ENCODE data around the gene MRM2. TPM values are rescaled to one million over a fixed set of nuclear protein-coding genes. Genes with fewer than 3 reads are reported as not detected.

MRM2 gene
- total RNA-seq, 1 experiment from 2014 or later, result 38.9 TPM

- no peak for TF ChIP-seq ATF2 (CRISPR knock-in tag; IDR thresholded peaks at IDR 0.05; ENCODE audit: borderline replicate concordance, low read depth)
- no peak for TF ChIP-seq ZNF396 (CRISPR knock-in tag; IDR thresholded peaks at IDR 0.05; ENCODE audit: borderline replicate concordance)
- no peak for TF ChIP-seq GABPB1 (CRISPR knock-in tag; IDR thresholded peaks at IDR 0.05)
- no peak for TF ChIP-seq NFATC4 (CRISPR knock-in tag; IDR thresholded peaks at IDR 0.05)
- TF ChIP-seq MLX (CRISPR knock-in tag; IDR thresholded peaks at IDR 0.05), result no peak
These were observed 21.5 kb downstream of the MRM2 start (continued) for GRCh38 chr7:2220506-2220905.

- peaks cover 64% of the 10 kb centered on the region for H3K36me3 Mint-ChIP-seq
- DNase-seq (ENCODE audit: low spot score) (no peak), ATAC-seq (no peak)
- no peak for TF ChIP-seq ESRRA (CRISPR knock-in tag; IDR thresholded peaks at IDR 0.05; ENCODE audit: borderline replicate concordance)
- no peak for TF ChIP-seq ZBTB21 (CRISPR knock-in tag; IDR thresholded peaks at IDR 0.05; ENCODE audit: borderline replicate concordance)
- TF ChIP-seq OVOL2 (CRISPR knock-in tag; IDR thresholded peaks at IDR 0.05; ENCODE audit: borderline replicate concordance), result no peak
- TF ChIP-seq IRF1 (CRISPR knock-in tag; IDR thresholded peaks at IDR 0.05), result no peak
- no peak for TF ChIP-seq ZBTB43 (CRISPR knock-in tag; IDR thresholded peaks at IDR 0.05)
- TF ChIP-seq USF2 (CRISPR knock-in tag; IDR thresholded peaks at IDR 0.05), result no peak
- TF ChIP-seq ATF3 (CRISPR knock-in tag; conservative IDR thresholded peaks at IDR 0.05), result no peak
- TF ChIP-seq GTF2I (CRISPR knock-in tag; conservative IDR thresholded peaks at IDR 0.05), result no peak
- TF ChIP-seq HMGXB4 (CRISPR knock-in tag; IDR thresholded peaks at IDR 0.05), result no peak
- TF ChIP-seq ZNF425 (CRISPR knock-in tag; conservative IDR thresholded peaks at IDR 0.05), result no peak
- TF ChIP-seq MLX (CRISPR knock-in tag; IDR thresholded peaks at IDR 0.05), result no peak
- no peak for TF ChIP-seq ERG (CRISPR knock-in tag; IDR thresholded peaks at IDR 0.05)
- TF ChIP-seq ZMAT4 (CRISPR knock-in tag; IDR thresholded peaks at IDR 0.05), result no peak
- TF ChIP-seq FOXK1 (CRISPR knock-in tag; IDR thresholded peaks at IDR 0.05), result no peak
- TF ChIP-seq GRHL2 (CRISPR knock-in tag; IDR thresholded peaks at IDR 0.05; ENCODE audit: insufficient replicate concordance, severe bottlenecking), result no peak
- no peak for TF ChIP-seq USF1 (CRISPR knock-in tag; IDR thresholded peaks at IDR 0.05)
- no peak for TF ChIP-seq GABPB1 (CRISPR knock-in tag; IDR thresholded peaks at IDR 0.05)
- TF ChIP-seq KAT7 (CRISPR knock-in tag; IDR thresholded peaks at IDR 0.05; ENCODE audit: borderline replicate concordance), result no peak
- no peak overlapping the region for H3K27ac Mint-ChIP-seq
- no peaks in the 10 kb centered on the region for H3K27me3 Mint-ChIP-seq (ENCODE audit: low read depth)
- no peaks in the 10 kb centered on the region for H3K4me1 Mint-ChIP-seq
- no peaks in the 10 kb centered on the region for H3K9me3 Mint-ChIP-seq
- ChIA-PET POLR2A (no interaction called here), CTCF (no interaction called here)
- no peak overlapping the region for H3K4me3 Mint-ChIP-seq
These were observed 22.0 kb downstream of the MRM2 start for GRCh38 chr7:2220030-2220429.

All from WTC11 (cell line).